Fibroblast of gingiva (primary cell): ENCODE measurements around the gene ANAPC7.
"Not testable (repeated sequence)": the region's sequence is repeated elsewhere in the genome, so short reads cannot be mapped to it uniquely, and the experiment has no call there.

ENCODE experiments used
- DNase-seq: peaks from one replicate; pipeline ENCODE4 v3.0.0-alpha.2; 2011; ENCODE audit warnings: low read depth

The ANAPC7 gene

GRCh38 chr12:110348431-110349059 lies 55.0 kb downstream of the ANAPC7 start:
- DNase-seq = no peak

DNA sequence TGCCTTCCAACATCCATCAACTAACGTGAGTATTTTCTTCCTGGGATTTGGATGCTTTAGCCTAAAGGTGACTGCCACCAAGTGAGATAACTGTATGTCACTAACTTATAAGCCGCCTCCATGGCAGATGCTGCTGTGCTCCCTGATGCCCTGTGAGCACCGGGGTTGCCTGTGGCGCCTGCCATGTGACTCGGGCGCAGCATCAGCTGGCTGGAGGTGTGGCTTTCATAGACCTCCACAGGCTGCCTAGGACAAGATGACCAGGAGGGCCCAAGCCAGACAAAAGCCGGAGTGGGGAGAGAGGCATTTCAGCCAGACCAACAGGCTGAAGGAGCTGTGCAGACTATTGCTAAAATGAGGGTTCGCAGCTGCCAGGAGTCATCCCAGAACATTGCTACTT lies 55.7 kb downstream of the ANAPC7 start:
- DNase-seq = no peak

DNA sequence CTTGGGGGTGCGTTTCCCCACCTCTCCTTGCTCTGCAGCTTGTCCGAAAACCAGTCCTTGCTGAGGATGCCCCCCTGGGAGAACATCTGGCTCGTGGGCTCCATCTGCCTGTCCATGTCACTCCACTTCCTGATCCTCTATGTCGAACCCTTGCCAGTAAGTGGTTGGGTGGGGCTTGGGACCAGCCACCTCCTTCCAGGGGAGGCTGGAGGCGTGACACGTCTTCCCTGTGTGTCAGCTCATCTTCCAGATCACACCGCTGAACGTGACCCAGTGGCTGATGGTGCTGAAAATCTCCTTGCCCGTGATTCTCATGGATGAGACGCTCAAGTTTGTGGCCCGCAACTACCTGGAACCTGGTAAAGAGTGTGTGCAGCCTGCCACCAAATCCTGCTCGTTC lies 57.5 kb downstream of the ANAPC7 start:
- no peak for DNase-seq

- no peak for DNase-seq
These were observed 58.3 kb downstream of the ANAPC7 start for GRCh38 chr12:110345176-110345661.

DNA sequence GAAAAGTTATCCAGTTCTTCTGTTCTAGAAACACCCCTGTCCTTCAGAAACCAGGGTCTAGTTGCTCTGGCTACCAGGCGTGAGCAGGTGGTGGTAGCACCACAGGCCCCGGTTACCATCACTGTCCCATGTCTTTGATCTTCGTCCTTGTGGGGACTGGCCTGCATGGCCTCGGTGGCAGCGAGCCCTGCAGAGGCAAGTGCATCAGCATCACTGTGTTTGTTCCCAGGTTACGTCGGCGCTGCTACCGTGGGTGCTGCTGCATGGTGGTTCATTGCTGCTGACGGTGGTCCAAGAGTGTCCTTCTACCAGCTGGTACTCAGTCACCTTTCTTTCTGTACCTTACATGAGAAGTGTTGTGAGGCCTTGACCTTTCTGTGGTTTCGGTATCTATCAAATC lies 58.9 kb downstream of the ANAPC7 start:
- no peak for DNase-seq

DNA sequence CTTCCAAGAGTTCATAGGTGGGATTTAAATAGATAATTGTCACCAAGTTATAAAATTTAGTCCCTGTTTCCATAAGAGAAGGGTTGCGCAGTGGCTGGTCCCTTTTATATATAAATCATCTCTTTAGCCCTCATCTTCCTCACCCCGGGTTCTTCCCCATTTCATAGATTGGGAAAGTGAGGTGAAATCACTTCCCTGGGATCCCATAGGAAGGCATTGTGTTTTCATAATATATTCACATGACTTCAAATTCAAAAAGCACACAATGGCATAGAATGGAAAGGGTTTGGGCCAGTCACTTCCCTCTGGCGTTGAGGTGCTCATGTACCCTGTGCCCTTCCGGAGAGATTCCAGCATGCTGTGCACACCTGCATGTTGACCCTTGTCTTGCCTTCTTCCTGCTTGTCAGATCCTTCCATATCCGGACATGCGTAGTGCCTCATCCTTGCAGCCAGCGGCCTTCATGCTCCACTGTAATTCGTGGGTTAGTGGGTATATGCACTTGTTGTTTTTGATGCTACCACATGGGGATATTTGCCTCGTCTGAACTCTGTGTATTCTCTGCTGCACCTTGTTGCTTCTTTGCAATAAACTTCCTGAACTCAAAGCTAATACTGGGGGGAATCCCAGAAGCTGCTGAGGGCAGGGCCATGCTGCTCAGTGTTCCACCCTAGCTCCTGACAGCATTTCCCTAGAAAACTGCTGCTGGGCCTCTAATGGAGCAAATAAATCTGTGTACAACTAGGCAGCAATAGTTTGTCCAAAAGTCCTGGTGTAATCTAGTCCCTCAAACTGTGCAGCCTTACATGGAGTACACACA lies 59.6 kb downstream of the ANAPC7 start:
- no peak for DNase-seq

- no peak for DNase-seq
These were observed 60.4 kb downstream of the ANAPC7 start for GRCh38 chr12:110343114-110343513.

DNA sequence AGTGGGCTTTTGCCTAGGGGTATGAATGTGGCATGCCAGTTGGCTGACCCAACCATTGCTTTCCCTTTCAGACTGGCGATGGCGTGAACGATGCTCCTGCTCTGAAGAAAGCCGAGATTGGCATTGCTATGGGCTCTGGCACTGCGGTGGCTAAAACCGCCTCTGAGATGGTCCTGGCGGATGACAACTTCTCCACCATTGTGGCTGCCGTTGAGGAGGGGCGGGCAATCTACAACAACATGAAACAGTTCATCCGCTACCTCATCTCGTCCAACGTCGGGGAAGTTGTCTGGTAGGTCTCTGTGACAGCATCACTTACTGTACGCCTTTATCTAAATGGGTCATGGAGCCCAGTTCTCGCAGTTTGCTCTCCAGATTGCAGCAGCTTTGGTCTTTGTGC lies 61.4 kb downstream of the ANAPC7 start:
- DNase-seq = no peak

- no peak for DNase-seq
These were observed 62.8 kb downstream of the ANAPC7 start for GRCh38 chr12:110340706-110341105.

DNA sequence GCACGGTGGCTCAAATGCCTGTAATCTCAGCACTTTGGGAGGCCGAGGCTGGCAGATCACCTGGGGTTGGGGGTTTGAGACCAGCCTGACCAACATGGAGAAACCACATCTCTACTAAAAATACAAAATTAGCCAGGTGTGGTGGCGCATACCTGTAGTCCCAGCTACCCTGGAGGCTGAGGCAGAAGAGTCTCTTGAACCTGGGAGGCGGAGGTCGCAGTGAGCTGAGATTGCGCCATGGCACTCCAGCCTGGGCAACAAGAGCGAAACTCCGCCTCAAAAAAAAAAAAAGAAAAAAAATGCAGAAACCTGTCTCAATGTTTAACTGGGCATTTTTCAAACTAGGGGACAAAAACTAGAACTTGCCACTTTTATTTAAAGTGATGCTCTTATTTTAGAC lies 63.2 kb downstream of the ANAPC7 start:
- DNase-seq = not testable (repeated sequence)

DNA sequence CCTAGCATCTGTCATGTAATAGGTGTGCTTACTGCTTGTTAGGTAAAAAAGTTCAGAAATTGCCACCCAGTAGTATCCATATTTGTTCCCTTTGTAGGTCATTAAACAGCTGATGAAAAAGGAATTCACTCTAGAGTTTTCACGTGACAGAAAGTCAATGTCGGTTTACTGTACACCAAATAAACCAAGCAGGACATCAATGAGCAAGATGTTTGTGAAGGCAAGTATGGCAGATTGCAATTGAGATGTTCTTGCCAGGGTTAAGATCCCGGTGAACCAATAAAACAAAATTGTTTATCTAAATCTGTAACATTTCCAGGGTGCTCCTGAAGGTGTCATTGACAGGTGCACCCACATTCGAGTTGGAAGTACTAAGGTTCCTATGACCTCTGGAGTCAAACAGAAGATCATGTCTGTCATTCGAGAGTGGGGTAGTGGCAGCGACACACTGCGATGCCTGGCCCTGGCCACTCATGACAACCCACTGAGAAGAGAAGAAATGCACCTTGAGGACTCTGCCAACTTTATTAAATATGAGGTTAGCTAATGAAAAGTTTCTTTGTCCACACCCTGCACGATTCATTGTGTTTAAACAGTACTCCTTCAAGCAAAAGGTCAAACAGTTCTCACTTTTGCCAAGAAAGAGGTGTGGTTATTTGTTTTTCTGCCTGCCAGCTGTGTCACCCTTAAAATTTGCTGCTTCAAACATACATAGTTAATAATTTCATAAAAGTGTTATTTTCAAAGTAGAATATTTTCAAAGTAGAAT lies 64.1 kb downstream of the ANAPC7 start:
- DNase-seq = no peak

- DNase-seq = no peak
These were observed 64.8 kb downstream of the ANAPC7 start for GRCh38 chr12:110338754-110339153.

DNA sequence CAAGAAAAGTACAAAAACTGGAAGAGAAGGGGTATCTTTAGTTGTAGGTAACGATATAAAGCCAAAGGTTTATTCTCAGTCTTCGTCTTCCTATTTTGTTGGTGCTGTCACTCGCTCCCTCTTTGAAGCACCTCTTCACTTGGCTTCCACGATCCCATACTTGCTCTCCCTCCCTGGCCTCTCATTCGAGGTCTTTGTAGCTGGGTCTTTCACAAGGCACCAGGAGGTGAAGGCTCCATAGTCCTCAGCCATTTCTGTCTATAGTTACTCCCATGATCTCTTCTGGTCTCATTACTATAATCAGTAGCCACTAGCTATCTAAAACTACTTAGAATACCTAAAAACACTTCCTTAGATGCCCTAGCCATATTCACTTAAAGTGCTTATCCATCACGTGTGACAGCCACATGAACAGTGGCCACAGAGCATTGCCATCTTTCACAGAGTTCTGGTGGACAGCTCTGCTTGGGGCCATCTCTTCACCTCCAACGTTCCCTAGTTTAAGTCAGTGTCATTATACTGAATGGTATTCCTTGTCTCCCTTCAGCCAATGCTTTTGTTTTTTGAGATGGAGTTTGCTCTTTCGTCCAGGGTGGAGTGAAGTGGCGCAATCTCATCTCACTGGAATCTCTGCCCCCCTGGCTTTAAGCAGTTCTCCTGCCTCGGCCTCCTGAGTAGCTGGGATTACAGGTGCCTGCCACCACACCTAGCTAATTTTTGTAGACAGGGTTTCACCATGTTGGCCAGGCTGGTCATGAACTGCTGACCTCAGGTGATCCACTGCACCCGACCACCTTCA lies 65.4 kb downstream of the ANAPC7 start:
- no peak for DNase-seq

- DNase-seq = no peak
These were observed 67.9 kb downstream of the ANAPC7 start for GRCh38 chr12:110335481-110336045.

- DNase-seq = no peak
These were observed 70.3 kb downstream of the ANAPC7 start for GRCh38 chr12:110333201-110333600.

- peak; percentile 44 for DNase-seq
These were observed 73.0 kb downstream of the ANAPC7 start for GRCh38 chr12:110330544-110330943.

- DNase-seq = no peak
These were observed 73.4 kb downstream of the ANAPC7 start for GRCh38 chr12:110330124-110330523.

GRCh38 chr12:110329710-110330109 lies 73.8 kb downstream of the ANAPC7 start:
- DNase-seq = no peak
